Pulmonary artery endothelial cell (primary cell): ENCODE results near the gene DOCK1. TPM values are rescaled to one million over a fixed set of nuclear protein-coding genes. Genes with fewer than 3 reads are reported as not detected.
"Not testable (repeated sequence)": the region's sequence is repeated elsewhere in the genome, so short reads cannot be mapped to it uniquely, and the experiment has no call there.

Experiments
- DNase-seq: peaks from one replicate; pipeline ENCODE4 v3.0.0-alpha.2; 2011; ENCODE audit warnings: low read depth, low spot score
- total RNA-seq: library from RNA; depleted of rRNA; stranded (reverse); fragments of >200 nt; gene quantifications from 2 replicates; pipeline ENCODE4 v1.2.3, GENCODE V29; 2014

Gene DOCK1
- total RNA-seq, 1 donor from 2014 or later, result 74.0 TPM

- no peak for DNase-seq
These were observed 401.3 kb downstream of the DOCK1 start for GRCh38 chr10:127306479-127306878.

GRCh38 chr10:127307338-127307737 lies 402.1 kb downstream of the DOCK1 start:
- DNase-seq, result no peak

GRCh38 chr10:127308031-127308430 lies 402.8 kb downstream of the DOCK1 start:
- DNase-seq, result no peak

GRCh38 chr10:127309619-127310018 lies 404.4 kb downstream of the DOCK1 start:
- DNase-seq, result not testable (repeated sequence)

GRCh38 chr10:127310430-127310829 lies 405.2 kb downstream of the DOCK1 start:
- DNase-seq, result no peak

GRCh38 chr10:127310923-127311322 lies 405.7 kb downstream of the DOCK1 start:
- DNase-seq, result no peak

- no peak for DNase-seq
These were observed 408.9 kb downstream of the DOCK1 start for GRCh38 chr10:127313996-127314700.

- DNase-seq, result no peak
These were observed 409.6 kb downstream of the DOCK1 start for GRCh38 chr10:127314797-127315196.

GRCh38 chr10:127315888-127316287 lies 410.7 kb downstream of the DOCK1 start:
- no peak for DNase-seq

GRCh38 chr10:127318396-127318795 lies 413.2 kb downstream of the DOCK1 start:
- no peak for DNase-seq

GRCh38 chr10:127319271-127319670 lies 414.0 kb downstream of the DOCK1 start:
- DNase-seq, result no peak

- no peak for DNase-seq
These were observed 414.5 kb downstream of the DOCK1 start for GRCh38 chr10:127319691-127320090.

GRCh38 chr10:127320176-127320575 lies 414.9 kb downstream of the DOCK1 start:
- DNase-seq, result no peak

GRCh38 chr10:127322286-127322685 lies 417.1 kb downstream of the DOCK1 start:
- DNase-seq, result no peak

GRCh38 chr10:127325506-127325905 lies 420.3 kb downstream of the DOCK1 start:
- DNase-seq, result peak; percentile 19

GRCh38 chr10:127326883-127327282 lies 421.7 kb downstream of the DOCK1 start:
- DNase-seq, result no peak

- DNase-seq, result no peak
These were observed 426.5 kb downstream of the DOCK1 start for GRCh38 chr10:127331696-127332095.

GRCh38 chr10:127332631-127333030 lies 427.4 kb downstream of the DOCK1 start:
- no peak for DNase-seq

- no peak for DNase-seq
These were observed 432.6 kb downstream of the DOCK1 start for GRCh38 chr10:127337801-127338200.

- no peak for DNase-seq
These were observed 433.3 kb downstream of the DOCK1 start for GRCh38 chr10:127338399-127339110.

GRCh38 chr10:127343821-127344220 lies 438.6 kb downstream of the DOCK1 start:
- no peak for DNase-seq

GRCh38 chr10:127344346-127344745 lies 439.1 kb downstream of the DOCK1 start:
- DNase-seq, result no peak
